Measurements from ENCODE around the gene NEDD4L.

- TF ChIP-seq CTCF (IDR thresholded peaks at IDR 0.05) (no peak), POLR2A (IDR thresholded peaks at IDR 0.05; ENCODE audit: low read depth) (no peak), POLR2AphosphoS5 (IDR thresholded peaks at IDR 0.05) (no peak), EP300 (IDR thresholded peaks at IDR 0.05) (no peak)
These were observed 344.7 kb downstream of the NEDD4L start for GRCh38 chr18:58388736-58389135.

Data from esophagus muscularis mucosa (tissue), 4 donors.